Measurements from ENCODE around the gene SHB.

DNA sequence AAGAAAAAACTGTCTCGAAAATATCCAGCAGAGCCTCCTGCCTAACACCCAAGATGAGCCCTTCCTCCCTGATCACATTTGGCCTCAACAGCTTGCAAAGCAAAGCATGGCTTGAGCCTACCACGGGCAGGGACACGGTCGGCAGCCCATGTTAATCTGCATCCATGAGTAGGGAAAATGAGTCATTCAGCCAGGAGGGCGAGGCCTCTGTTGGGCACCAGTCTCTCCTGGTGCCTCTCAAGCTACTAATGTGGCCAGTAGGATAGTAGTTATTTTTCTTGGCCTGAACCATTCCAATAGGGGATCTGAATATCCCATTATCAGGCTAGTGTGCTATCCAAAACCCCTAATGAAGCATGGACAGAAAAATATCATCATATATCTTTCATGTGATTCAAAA is 43.0 kb upstream of the SHB start:
- TF ChIP-seq EP300 (IDR thresholded peaks at IDR 0.05) (no peak), RAD21 (conservative IDR thresholded peaks at IDR 0.05 in 1 of 2, IDR thresholded peaks at IDR 0.05 in 1 of 2) (no peak), JUNB (IDR thresholded peaks at IDR 0.05) (no peak), SREBF2 (IDR thresholded peaks at IDR 0.05) (no peak), CHD2 (IDR thresholded peaks at IDR 0.05; ENCODE audit: low read length, partially characterized antibody) (no peak), POLR2A (IDR thresholded peaks at IDR 0.05; ENCODE audit: low read length) (no peak), RCOR1 (IDR thresholded peaks at IDR 0.05; ENCODE audit: low read depth, low read length) (no peak)
- TF ChIP-seq, protein P1, sequence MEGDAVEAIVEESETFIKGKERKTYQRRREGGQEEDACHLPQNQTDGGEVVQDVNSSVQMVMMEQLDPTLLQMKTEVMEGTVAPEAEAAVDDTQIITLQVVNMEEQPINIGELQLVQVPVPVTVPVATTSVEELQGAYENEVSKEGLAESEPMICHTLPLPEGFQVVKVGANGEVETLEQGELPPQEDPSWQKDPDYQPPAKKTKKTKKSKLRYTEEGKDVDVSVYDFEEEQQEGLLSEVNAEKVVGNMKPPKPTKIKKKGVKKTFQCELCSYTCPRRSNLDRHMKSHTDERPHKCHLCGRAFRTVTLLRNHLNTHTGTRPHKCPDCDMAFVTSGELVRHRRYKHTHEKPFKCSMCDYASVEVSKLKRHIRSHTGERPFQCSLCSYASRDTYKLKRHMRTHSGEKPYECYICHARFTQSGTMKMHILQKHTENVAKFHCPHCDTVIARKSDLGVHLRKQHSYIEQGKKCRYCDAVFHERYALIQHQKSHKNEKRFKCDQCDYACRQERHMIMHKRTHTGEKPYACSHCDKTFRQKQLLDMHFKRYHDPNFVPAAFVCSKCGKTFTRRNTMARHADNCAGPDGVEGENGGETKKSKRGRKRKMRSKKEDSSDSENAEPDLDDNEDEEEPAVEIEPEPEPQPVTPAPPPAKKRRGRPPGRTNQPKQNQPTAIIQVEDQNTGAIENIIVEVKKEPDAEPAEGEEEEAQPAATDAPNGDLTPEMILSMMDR (IDR thresholded peaks at IDR 0.05): no peak
- TF ChIP-seq, protein P2, sequence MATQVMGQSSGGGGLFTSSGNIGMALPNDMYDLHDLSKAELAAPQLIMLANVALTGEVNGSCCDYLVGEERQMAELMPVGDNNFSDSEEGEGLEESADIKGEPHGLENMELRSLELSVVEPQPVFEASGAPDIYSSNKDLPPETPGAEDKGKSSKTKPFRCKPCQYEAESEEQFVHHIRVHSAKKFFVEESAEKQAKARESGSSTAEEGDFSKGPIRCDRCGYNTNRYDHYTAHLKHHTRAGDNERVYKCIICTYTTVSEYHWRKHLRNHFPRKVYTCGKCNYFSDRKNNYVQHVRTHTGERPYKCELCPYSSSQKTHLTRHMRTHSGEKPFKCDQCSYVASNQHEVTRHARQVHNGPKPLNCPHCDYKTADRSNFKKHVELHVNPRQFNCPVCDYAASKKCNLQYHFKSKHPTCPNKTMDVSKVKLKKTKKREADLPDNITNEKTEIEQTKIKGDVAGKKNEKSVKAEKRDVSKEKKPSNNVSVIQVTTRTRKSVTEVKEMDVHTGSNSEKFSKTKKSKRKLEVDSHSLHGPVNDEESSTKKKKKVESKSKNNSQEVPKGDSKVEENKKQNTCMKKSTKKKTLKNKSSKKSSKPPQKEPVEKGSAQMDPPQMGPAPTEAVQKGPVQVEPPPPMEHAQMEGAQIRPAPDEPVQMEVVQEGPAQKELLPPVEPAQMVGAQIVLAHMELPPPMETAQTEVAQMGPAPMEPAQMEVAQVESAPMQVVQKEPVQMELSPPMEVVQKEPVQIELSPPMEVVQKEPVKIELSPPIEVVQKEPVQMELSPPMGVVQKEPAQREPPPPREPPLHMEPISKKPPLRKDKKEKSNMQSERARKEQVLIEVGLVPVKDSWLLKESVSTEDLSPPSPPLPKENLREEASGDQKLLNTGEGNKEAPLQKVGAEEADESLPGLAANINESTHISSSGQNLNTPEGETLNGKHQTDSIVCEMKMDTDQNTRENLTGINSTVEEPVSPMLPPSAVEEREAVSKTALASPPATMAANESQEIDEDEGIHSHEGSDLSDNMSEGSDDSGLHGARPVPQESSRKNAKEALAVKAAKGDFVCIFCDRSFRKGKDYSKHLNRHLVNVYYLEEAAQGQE (IDR thresholded peaks at IDR 0.05): no peak
- TF ChIP-seq, protein P3, sequence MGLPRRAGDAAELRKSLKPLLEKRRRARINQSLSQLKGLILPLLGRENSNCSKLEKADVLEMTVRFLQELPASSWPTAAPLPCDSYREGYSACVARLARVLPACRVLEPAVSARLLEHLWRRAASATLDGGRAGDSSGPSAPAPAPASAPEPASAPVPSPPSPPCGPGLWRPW (IDR thresholded peaks at IDR 0.05): no peak
- TF ChIP-seq, protein P4, sequence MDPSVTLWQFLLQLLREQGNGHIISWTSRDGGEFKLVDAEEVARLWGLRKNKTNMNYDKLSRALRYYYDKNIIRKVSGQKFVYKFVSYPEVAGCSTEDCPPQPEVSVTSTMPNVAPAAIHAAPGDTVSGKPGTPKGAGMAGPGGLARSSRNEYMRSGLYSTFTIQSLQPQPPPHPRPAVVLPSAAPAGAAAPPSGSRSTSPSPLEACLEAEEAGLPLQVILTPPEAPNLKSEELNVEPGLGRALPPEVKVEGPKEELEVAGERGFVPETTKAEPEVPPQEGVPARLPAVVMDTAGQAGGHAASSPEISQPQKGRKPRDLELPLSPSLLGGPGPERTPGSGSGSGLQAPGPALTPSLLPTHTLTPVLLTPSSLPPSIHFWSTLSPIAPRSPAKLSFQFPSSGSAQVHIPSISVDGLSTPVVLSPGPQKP (IDR thresholded peaks at IDR 0.05; ENCODE audit: low read depth, low read length): no peak

Data from A549 (cell line).